Middle frontal gyrus (tissue), 1 donor: Measurements from ENCODE around the gene TMEM132D.

ENCODE experiments used
- DNase-seq: peaks from one replicate; pipeline ENCODE4 v3.0.0-alpha.2; 2015; ENCODE audit warnings: low spot score; ENCODE audit errors: extremely low spot score

TMEM132D gene

DNA sequence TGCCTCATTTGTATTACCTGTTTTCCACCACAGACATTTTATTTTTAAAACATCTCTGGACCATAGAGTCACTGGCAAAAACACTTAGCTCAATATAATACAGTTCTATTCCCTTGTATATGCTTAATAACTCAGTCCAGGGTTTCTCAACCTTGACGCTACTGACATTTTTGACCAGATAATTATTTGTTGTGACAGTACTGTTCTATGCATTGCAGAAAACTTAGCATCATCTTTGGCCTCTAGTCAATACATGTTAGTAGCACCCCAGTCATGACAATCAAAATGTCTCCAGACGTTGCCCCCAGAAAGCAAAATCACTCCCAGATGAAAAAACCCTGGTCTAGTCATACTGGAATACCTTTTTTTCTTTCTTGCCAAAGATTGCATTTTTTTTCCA lies 174.7 kb downstream of the TMEM132D start:
- DNase-seq: no peak

DNA sequence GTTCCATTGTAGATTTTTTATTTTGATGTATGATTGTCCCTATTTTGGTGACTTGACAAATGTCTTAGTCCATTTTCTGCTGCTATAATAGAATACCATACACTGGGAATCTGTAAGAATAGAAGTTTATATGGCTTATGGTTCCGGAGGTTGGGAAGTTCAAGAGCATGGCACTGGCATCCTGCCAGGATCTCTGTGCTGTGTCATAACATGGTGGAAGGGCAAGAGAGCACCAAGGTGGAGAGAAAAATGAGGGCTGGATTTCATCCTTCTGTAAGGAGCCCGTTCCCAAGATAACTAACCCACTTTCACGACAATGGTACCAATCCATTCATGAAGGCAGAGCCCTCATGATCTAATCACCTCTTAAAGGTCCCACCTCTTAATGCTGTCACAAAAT lies 176.7 kb downstream of the TMEM132D start:
- no peak for DNase-seq

DNA sequence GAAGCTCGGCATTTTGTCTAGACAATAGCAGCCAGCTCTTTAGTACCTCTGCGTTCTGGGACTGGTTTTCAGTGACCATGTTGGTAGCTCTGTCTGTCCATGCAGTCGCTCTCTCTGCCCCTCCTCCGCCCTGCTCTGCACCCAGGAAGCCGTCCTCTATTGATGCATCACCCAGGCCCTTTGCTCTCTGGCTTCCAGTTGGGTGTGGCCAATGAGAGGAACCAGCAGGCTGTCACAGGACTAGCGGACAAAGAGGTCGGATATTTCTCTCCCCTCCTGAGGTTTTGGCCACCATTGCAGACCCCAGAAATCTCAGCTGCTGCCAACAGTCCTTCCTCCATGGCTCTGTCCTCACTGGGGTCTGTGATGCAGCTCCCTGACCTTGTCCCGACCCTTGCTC lies 180.6 kb downstream of the TMEM132D start:
- DNase-seq: no peak

DNA sequence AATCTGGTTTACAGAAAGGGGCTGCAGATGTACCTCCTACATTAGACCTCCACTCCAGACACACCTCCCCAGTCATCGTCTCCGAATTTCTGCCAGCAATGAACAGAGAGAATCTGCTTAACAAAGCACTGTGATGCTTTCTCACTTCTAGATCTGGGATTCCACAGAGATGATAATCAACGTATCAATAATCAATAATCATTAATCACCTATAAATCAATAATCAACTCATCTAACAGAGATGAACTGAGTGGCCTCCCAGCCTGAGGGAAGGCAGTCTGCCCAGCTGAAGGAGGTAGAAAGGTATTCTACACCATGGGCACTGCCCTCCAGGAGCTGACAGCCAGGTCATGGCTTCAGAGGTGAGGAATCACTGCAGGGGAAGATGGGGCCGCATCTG lies 183.2 kb downstream of the TMEM132D start:
- no peak for DNase-seq

DNA sequence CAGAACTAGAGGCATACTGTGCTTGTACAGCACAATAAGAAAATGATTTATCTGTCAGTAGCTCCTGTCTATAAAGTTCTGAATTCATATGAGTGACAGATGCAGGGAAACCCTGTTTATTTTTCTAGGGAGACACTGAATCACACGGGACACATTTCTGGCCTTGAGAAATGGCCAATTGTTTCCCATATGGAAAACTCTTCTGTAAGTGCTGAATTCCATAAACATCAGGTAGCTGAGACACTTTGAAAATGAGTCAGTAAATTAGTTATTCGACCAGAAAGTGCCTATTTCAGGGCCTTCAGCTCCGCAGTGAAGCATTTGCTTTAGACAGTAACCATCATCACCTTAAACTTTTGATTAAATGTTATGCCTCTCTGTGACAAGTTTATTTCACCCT lies 184.4 kb downstream of the TMEM132D start:
- DNase-seq: no peak

DNA sequence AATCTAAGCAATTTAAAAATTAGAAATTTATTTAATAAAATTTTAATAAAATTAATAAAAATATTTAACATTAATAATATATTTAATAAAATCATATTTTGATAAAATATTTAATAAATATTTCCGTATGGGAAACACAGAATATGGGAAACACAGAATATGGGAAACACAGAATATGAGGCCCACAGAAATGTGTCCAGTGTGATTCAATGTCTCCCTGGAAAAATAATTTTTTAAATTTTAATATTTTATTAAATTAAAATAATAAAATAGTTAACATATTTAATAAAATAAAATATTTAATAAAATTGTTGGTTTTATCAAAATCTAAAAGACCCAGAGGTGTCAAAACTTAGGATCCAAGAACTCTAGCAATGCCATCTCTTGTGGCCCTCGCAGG lies 186.4 kb downstream of the TMEM132D start:
- no peak for DNase-seq

DNA sequence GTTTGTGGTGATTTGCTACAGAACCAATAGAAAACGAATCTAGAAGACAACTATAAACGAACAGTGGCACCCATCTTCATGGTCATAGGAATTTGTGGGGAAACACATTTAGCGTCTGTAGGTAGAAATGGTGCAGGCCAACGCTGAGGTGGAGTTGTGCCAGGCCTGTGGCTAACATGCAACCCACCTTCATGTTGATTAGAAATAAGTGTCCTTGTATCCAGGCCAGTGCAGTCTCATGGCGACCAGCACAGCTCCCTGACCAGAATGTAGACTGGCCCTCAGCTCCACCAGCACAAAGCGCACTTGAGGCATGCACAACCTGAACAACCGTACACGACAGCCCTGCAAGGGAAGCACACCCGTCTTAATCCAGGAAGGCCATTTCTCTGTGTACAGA lies 187.0 kb downstream of the TMEM132D start:
- no peak for DNase-seq

DNA sequence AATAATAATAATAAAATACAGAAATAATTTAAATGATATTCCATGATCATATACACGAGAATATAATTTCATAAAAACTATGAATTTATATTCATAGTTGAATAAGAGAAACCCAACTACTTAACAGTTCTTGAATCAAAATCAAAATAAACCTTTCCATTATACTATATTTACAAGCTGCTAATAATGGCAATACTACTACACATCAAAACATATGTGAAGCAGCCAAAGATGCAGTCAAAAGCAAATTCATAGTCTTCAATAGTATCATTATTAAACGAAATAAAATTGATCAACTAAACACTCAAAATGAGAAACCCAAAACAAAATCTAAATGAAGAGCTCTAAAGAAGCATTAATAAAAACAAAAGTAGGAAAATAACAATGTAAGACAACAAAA lies 197.1 kb downstream of the TMEM132D start:
- DNase-seq: no peak

DNA sequence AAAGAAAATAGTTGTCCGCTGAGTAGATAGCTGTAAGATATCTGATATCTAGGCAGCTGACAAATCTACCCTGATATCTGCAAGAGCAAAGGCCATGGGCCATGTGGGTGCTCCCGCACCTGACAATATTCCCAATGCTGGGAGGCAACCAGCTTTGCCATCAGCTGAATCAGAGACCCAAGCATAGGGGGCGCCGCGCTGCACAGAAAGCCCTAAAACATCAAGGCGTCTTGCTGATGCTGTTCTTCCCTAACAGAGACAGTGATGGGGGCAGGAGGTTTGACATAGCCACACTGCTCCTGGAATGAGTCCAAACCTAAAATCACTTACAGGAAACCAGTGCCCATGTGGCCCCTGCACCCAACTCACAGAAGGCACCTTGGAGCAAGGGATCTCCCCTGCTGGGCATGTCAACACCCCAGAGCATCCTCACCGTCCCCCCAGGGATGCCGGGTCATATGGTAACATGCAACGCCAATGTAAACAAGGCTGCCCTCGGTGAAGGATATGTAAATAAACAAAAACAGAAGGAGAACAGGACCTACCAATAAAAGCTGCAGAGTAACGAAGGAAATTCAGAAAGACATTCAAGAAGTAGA lies 199.5 kb downstream of the TMEM132D start:
- no peak for DNase-seq

DNA sequence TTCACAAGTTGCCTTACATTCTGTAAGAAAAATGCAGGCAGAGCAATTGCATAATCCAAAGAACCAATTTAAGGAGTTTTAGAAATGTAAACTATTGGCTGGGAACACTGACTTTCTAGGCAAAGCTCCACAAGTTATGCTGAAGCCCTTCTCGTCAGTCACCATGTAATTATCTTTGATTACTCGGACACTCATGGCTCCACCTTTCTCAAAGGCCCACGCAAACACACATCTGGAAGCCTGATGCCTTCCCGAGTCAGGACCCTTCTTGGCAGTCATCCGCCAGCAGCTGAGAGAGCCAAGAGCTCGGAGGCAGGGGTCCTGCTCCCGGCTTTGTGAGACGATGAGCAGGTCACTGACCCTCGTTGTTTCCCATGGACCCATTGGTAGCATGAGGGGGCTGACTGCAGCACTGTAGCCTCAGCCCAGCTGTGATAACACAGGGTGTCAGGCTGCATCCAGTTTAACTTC lies 202.2 kb downstream of the TMEM132D start:
- DNase-seq: no peak

DNA sequence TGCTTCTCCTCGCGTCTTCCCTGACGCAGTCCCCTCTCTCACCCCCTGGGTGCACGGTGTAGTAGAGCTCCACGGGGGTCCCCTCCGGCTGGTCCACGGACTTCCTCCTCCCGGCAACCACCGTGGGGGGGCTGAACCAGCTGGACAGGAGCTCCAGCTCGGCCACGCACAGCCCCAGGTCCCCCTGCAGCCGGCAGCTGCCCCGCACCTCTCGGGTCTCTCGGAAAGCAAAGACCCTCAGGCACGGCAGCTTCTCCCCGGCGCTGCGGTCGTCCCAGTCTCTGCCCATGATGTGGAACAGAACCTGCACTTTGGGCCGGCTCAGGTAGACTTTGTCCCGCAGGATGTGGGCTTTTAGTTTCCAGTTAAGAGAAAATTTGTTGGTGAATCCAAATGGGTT lies 203.8 kb downstream of the TMEM132D start:
- no peak for DNase-seq

DNA sequence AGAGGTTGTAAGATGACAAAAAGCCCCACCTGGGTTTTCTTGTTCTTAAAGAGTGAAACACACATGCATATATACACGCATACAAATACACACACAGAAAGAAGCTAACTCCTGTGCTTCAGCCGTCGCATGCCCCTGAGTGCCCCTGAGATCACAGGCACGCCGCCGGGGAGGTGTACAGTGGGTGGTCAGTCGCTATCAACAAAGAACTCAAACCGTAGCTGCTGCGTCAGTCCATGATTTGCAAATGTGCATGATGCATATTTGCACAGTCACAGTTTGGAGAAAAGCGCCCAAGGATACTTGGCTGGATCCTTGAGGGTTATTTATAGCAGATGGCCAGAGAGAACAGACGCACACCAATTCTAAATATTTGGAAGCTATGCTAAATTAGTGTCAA lies 206.9 kb downstream of the TMEM132D start:
- no peak for DNase-seq

DNA sequence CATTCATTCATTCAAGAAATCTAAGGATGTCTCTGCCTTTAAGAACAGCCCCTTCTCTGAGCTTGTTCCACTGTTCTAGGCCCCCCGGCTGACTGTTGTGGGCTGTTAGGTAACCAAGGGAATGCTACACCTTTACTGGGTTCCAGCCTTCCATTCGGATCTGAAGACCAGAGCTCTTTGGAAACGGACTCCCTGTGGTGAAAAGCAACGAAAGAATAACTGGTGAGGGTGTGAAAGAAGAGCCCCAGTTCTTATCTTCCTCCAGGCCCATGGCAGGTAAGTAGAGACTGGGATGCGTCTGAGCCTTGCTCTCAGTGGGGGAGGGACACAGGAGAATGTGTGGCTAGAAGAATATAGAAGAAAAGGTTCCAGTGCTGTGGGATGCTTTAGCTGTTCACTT lies 207.4 kb downstream of the TMEM132D start:
- DNase-seq: no peak

DNA sequence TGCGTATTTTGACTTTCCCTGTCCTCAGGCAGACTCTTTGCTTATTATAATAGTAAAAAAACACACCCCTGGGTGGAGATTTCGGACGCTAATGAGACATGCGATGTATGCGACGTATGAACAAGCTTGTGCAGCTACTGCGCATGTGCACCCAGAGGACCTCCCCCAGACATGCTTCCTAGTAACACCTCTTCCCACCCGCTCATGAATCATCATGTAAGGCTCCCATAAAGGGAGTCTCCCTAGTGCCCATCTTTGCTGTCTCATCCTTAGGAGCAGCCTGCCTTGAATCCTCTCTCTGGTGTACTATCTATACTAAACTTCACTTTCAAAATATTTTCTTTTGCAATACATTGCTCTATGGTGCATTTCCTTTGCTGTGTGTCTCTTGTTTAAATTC lies 210.1 kb downstream of the TMEM132D start:
- DNase-seq: no peak

DNA sequence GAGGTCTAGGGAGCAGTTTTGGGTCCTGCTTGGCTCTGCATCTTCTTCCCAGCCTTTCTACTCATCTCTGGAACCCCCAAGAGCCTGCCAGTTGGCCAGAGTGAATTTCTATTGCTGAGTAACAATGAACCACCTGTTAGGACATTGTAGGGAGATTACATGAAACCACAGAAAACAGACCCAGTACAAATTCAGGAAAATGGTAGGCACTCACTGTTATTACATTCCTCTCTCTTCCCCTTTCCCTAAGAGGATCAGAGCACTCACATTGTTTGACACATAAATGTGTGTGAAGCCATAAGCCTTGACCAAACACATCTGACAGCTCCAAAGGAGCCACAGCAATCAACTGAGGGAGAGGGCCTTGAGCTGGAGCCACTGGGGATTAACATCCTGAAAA lies 216.1 kb downstream of the TMEM132D start:
- DNase-seq: no peak

DNA sequence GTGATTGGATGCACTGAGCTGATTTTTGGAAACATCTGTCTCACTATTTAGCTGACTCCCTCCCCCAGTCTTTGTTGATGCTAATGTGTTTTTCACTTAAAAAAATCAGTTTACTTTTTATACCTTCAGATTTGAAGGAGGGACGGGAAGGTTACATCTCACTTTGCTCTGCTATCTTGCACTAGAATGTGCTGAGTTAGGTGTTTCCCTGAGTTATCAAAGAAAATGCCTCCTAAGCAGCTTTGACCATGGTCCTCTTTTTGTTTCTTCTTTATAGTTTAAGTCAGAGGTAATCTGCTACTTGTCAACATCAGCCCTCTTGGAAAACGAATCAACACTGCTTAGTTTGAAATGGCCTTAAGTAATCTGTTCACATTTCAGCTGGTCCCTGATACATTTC lies 222.0 kb downstream of the TMEM132D start:
- no peak for DNase-seq

DNA sequence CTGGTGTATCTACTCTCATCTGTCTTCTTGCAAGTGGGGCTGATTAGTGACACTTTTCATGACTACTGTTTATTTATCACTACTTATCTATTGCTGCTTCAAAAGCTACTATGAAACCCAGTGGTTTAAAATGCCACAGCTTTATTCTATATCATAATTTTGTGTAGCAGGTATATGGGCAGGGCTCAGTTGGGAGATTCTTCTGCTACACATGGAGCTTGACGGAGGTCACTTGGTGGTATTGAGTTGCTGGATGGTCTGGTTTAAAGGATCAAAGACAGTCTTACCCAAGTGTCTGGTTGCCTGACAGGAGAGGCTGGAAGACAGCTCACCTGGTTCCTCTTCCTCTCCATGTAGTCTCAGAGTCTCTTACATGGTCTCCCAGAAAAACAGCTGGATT lies 222.7 kb downstream of the TMEM132D start:
- DNase-seq: no peak

DNA sequence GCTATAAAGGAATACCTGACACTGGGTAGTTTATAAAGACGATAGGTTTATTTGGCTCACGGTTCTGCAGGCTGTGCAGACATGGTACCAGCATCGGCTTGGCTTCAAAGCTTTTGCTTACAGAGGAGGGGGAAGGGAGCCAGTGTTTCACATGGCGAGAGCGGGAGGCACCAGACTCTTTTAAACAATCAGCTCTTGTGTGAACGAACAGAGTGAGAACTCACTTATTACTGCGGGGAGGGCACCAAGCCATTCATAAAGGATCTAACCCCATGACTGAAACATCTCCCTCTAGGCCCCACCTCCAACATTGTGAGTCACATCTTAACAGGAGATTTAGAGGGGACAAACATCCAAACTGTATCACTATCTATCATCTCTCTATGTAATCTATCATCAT lies 227.4 kb downstream of the TMEM132D start:
- DNase-seq: no peak

DNA sequence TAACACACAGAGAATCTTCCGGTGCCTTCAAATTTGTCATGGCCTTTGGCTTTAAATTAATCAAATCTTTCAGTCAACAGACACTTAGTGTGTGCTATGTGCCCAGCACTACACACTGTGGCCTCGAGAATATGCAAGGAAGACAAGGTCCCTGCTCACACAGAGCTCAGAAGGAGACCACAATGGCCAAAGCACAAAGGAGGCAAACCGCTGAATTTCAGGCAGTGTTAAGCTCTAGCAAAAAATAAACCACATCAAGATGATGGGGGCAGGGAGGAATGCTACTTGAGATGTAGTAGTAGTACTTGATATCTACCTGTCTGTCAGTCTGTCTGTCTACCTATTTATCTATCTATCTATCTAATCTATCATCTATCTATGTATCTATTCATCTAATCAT lies 227.9 kb downstream of the TMEM132D start:
- DNase-seq: no peak

DNA sequence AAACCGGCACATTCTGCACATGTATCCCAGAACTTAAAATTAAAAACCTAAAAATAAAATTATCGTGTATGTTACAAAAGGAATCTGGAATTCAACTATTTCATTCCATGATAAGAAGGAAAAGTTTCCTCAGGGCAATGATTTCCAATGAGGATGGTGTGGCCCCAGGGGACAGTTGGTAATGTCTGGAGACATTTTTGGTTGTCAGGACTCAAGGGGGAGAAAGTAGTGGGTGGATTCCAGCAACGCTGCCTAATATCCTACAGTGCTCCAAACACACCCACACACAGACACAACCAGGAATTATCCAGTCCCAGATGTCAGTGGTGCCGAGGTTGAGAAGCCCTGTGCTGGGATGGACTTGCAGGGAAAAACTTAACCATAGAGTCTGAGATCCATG lies 228.3 kb downstream of the TMEM132D start:
- DNase-seq: no peak

DNA sequence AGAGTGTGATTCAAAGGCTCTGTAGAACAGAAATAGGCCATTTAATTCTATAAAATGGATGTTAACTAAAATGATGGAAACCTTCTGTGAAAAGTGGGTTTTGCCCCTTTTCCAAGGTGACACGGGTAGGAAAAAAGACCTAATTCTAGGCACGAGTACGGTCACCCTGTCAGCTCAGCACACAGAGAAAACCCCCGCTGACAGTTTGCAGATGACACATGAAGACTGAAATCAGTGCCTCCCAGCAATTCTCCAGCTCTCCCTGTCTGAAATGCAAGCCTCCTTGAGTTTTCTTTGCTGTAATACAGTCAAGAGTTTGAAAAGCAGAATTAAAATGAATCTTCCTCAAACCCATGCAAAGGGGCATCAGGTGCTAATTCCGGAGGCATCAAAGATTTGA lies 230.0 kb downstream of the TMEM132D start:
- no peak for DNase-seq

DNA sequence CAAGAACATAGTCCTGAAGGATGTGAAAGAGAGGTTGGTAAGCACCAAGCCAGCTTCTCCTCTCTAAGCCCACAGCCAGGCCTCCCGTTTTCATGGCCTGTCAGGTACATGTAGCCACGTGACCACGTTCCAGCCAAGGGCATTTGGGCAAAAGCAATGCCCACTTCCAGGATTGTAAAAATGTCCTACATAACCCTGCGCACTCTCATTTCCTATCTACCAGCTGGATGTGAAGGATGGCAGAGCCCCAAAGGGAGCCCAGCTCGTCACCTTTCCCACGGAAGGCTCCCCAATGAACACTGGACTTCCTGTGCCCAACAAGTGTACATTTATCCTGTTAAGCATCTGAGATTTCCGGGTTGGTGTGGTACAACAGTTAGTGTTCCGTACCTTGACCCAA lies 231.7 kb downstream of the TMEM132D start:
- no peak for DNase-seq

DNA sequence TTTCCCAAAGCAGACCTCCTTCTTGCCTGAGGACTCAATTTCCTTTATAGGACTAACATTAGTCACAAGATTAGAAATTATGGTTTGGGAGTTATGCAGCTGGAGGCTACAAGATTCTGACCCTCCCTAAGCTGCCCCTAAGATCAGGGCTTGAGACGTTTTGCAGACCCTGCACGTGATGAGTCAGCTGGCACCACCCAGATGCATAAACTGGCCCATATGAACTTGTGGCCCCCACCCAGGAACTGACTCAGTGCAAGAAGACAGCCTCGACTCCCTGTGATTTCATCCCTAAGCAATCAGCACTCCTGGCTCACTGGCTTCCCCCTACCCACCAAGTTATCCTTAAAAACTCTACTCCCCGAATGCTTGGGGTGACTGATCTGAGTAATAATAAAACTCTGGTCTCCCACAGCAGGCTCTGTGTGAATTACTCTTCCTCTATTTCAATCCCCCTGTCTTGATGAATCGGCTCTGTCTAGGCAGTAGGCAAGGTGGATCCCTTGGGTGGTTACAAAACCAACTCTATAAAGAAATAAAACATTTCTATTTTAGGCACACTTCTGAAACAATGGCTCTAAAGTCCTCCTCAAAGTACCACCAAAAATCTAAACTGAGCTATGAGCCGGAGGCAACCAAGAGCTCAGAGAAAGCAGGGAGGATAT lies 233.4 kb downstream of the TMEM132D start:
- DNase-seq: no peak

DNA sequence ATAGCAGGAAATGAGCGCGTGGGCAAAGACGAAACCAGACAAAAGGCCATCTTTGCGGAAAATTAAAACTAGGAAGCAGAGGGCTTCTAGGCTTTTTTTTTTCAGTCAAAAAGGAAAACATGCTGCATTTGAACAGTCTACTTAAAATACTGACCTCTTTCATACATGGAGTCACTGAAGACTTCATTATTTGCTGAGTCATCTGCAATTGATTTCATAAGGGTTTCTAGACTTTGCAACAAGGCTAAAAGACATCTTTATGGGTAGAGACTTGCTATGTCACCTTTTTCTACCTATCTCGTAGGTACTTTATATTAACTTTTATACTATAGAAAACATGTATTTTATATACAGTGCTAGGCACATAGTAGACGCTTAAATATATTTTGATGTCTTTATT lies 238.4 kb downstream of the TMEM132D start:
- DNase-seq: no peak
